ENCODE measurements around the gene GHDC.

DNA sequence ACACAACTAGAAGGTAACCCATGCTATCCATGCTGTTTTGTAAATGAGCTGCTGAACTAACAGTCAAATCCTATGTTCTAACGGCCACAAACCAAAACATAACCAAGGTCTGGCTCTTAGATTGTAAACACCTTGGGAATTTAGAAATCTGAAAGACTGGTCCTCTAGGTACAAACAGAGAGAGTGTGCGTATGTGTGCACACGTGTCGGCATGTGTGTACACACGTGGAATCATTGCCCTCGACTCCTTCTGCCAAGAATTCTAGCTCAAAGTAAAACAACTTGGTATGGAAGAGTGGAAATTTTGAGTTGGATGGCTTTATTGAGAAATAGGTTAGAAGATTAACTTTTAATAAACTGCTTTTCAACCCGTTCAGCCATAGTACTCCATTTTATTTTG, 18.1 kb upstream of the GHDC start:
- TF ChIP-seq, protein P1, sequence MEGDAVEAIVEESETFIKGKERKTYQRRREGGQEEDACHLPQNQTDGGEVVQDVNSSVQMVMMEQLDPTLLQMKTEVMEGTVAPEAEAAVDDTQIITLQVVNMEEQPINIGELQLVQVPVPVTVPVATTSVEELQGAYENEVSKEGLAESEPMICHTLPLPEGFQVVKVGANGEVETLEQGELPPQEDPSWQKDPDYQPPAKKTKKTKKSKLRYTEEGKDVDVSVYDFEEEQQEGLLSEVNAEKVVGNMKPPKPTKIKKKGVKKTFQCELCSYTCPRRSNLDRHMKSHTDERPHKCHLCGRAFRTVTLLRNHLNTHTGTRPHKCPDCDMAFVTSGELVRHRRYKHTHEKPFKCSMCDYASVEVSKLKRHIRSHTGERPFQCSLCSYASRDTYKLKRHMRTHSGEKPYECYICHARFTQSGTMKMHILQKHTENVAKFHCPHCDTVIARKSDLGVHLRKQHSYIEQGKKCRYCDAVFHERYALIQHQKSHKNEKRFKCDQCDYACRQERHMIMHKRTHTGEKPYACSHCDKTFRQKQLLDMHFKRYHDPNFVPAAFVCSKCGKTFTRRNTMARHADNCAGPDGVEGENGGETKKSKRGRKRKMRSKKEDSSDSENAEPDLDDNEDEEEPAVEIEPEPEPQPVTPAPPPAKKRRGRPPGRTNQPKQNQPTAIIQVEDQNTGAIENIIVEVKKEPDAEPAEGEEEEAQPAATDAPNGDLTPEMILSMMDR (IDR thresholded peaks at IDR 0.05): no peak
- TF ChIP-seq ZFX (IDR thresholded peaks at IDR 0.05; ENCODE audit: borderline replicate concordance): no peak

Measured in 22Rv1 (cell line).